Measurements from ENCODE around the gene MICAL2.
A peak's percentile ranks its signal among the peaks of the same experiment; 100 is the strongest.

Gene MICAL2

GRCh38 chr11:12110201-12110713, at the start of gene MICAL2:
Gene MICAL2, plus strand, starts transcription at chr11:12110590. Its CDS starts 51,566 bp downstream, at chr11:12162156.
- peak; percentile 90 for DNase-seq

GRCh38 chr11:12061851-12062560, 48.4 kb upstream of the MICAL2 start:
- no peak for DNase-seq

DNA sequence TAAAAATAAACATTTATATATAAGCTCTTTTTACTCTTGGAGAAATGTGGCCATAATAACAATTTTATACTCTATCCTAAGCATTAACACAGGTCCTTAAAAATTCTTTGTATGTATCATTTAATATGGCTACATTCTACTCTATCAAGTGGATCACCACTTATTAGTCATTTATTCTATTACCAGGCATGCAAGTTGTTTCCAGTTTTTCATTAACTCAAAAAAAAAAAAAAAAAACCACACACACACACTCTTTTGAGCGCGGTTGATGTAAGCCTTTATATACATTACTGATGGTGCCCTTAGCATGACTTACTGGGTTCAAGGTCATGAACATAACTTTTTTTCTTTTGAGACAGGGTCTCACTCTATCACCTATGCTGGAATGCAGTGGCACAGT, 47.1 kb upstream of the MICAL2 start:
- DNase-seq = no peak

DNA sequence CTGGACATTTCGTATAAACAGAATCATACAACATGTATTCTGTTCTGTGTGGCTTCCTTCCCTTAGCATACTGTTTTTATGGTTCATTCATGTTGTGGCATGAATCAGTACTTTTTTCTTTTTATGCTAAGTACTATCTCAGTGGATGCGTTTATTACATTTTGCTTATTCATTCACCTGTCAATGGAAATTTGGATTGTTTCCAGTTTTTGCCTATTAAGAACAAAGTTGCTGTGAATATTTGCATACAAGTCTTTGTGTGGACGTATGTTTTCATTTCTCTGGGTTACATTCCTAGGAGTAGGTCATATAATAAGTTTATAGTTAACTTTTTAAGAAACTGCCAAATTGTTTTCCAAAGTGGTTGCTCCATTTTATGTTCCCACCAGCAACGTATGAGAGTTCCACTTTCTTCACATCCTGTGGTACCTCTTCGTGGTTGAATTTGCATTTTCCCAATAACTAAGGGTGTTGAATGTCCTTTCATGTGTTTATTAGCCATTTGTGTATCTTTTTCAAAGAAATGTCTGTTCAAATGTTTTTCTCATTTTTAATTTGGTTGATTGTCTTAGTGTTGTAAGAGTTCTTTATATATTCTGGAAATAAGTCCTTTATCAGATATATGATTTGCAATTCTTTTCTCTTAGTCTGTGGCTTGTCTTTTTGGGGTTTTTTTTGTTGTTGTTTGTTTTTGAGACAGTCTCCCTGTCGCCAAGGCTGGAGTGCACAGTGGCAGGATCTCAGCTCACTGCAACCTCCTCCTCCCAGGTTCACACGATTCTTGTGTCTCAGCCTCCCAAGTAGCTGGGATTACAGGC, 46.0 kb upstream of the MICAL2 start:
- no peak for DNase-seq

DNA sequence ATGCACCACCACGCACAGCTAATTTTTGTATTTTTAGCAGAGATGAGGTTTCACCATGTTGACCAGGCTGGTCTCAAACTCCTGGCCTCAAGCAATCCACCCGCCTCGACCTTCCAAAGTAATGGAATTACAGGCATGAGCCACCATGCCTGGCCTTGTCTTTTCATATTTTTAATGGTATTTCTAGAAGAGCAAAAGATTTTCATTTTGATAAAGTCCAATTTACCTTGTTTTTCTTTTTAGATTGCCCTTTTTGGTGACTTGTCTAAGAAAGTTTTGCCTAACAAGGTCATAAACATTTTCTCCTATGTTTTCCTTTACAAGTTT, 45.5 kb upstream of the MICAL2 start:
- no peak for DNase-seq

GRCh38 chr11:12066056-12066798, 44.2 kb upstream of the MICAL2 start:
- peak; percentile 93 for DNase-seq

- DNase-seq = peak; percentile 86
Observed at GRCh38 chr11:12066799-12067508, 43.4 kb upstream of the MICAL2 start.

GRCh38 chr11:12067796-12068357, 42.5 kb upstream of the MICAL2 start:
- no peak for DNase-seq

DNA sequence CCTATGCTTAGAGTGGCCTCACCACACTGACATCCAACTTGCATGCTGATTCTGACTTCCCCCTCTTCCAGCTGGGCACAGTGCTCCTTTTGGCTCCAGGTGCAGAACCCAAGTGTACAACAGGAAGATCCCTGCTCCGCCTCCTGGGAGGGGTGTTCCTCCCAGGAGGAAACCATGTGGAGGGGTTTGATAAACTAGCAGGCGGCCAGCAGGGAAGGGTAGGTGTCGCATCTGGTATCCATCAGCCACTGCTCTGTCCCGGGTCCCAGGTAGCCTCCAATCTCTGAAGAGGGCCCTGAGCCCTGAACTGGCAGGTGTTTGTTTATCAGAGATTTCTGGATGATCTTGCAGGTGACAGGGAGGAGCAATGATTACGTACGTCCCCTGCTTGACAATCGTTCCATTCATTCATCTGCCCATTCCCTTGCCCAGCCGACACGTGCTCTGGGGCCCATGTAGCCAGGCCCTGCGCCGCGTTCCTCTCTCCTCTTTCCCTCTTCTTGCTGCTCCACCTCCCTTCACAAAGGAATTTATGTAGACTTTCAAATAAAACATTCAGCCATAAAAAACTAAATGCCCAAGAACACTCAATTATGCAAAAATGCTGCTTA, 41.2 kb upstream of the MICAL2 start:
- DNase-seq = no peak

GRCh38 chr11:12070446-12071267, 39.7 kb upstream of the MICAL2 start:
- DNase-seq = no peak

GRCh38 chr11:12071574-12071973, 38.8 kb upstream of the MICAL2 start:
- no peak for DNase-seq

DNA sequence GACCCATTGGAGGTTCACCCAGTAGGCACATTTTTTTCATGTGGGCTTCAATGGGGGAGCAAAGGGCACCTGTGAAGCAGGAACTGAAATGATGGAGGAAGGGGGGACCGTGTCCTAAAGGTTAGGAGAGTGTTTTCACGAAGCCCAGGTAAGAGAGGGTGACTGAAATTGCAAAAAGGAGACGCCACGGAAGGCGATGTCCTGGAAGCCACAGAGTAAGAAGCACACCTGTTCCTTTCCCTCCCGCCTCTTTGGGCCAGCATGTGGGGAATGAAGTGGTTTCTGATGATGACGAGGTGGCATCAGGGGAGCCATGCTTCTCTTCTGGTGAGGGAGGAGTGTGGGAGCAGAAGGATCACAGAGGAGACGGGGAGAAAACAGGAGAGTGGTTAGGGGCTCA, 37.0 kb upstream of the MICAL2 start:
- no peak for DNase-seq

- DNase-seq = no peak
Observed at GRCh38 chr11:12073886-12074285, 36.5 kb upstream of the MICAL2 start.

GRCh38 chr11:12074529-12075195, 35.7 kb upstream of the MICAL2 start:
- peak; percentile 48 for DNase-seq

GRCh38 chr11:12075291-12075690, 35.1 kb upstream of the MICAL2 start:
- no peak for DNase-seq

DNA sequence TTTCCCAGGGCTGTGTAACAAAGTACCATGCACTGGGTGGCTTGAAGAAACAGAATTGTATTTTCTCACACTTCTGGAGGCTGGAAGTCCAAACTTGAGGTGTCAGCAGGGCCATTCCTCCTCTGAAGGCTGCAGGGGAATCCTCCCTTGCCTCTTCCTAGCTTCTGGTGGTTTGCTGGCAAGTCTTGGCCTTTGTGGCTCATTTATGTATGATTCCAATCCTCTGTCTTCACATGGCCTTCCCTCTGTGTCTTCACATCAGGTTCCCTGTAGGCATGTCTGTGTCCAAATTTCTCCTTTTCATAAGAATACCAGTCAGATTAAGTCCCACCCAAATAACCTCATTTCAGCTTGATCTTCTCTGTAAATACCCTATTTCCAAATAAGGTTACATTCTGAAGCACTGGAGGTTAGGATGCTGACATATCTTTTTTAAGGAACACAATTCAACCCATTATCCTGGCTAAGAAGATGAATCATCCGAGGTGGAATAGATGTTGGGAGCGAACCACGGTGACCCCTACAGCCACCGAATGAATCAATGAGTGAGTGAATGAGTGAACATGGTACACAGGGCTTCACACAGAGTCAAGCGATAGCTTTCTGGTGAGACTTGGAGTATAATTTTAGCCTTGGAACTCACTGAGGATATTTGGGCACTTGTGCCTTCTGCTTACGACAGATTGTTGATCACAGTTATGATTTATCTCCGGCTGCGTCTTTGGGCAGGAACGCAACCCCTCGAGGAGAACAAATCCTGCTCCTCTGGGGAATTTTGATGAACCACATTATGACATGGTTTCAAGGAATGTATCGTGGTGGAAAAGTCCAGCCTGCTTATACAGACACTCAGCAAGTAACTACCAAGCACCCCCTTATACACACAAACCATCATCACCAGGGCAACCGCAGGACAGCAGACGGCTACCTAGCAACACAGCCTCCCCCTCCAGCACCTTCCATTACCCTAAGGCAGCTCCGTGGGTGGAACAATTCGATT, 34.3 kb upstream of the MICAL2 start:
- DNase-seq = peak; percentile 100

DNA sequence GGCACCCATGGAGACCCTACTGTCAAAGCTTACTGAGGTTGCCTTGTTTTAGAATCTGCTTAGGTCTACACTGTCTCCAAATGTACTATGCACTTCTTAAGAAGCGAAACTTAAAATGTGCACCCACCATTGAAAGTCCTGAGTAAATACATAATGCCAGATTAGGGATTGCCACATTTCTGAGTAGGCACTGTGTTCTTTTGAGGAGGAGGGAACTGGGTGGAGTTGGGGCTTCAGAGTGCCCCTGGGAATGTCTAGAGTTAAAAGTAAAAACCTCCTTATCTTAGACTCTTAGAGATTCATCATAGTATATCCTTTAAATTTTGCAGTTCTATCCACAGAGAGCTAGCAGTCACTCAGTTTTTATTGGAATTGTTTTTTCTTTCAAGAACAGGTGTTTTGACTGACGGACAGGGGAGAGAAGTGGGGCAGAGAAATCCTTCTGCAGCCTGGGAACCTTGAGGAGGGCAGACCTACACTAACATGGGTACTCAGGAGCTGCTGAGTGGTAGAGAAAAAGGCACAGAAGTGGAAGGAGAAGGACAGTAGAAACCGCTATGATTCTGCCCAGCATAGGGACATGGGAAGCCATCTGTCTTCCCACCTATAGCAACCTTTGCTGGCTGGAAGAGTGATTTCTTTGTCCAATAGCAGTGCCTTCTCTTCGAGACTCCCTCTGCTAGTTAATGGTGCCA, 33.4 kb upstream of the MICAL2 start:
- DNase-seq = no peak

GRCh38 chr11:12077535-12078280, 32.7 kb upstream of the MICAL2 start:
- DNase-seq = peak; percentile 63
